Fibroblast of mammary gland (primary cell): Measurements from ENCODE around the gene MYO1G.
A peak's percentile ranks its signal among the peaks of the same experiment; 100 is the strongest.
"Not testable (repeated sequence)": the region's sequence is repeated elsewhere in the genome, so short reads cannot be mapped to it uniquely, and the experiment has no call there.

Experiments used
- DNase-seq: peaks from one replicate; pipeline ENCODE4 v3.0.0-alpha.2; 2010; ENCODE audit warnings: low read depth
- H3K4me3 ChIP-seq: 2 replicates; pipeline ENCODE4 v1.5.1; 2011; ENCODE audit warnings: low read depth, mild to moderate bottlenecking, low read length, moderate library complexity; ENCODE audit not compliant: control insufficient read depth
- TF ChIP-seq, protein P1 (sequence below): conservative IDR thresholded peaks from 2 replicates; pipeline ENCODE4 v1.5.1; 2011; ENCODE audit warnings: low read depth, low read length, inconsistent platforms; ENCODE audit not compliant: control insufficient read depth, insufficient read depth

The MYO1G gene

DNA sequence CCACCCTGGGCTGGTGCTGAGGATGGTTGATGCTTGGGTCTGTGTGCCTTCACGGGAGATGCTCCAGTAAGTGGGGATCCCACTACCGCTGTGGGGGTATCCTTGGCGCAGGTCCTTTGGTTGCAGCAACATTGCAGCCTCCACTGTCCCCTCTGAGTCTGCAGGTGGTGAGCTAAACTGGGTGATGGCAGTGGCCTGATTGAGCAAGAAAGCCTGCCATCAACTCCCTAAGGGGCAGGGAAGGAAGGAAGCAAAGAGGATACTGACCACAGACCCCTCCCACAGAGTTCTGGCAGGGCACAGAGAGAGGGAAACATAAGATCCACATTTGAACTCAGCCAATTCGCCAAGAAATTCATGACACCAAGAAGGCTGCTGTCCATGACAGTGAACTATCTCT lies 43.2 kb downstream of the MYO1G start:
- no peak for DNase-seq
- TF ChIP-seq, protein P1, sequence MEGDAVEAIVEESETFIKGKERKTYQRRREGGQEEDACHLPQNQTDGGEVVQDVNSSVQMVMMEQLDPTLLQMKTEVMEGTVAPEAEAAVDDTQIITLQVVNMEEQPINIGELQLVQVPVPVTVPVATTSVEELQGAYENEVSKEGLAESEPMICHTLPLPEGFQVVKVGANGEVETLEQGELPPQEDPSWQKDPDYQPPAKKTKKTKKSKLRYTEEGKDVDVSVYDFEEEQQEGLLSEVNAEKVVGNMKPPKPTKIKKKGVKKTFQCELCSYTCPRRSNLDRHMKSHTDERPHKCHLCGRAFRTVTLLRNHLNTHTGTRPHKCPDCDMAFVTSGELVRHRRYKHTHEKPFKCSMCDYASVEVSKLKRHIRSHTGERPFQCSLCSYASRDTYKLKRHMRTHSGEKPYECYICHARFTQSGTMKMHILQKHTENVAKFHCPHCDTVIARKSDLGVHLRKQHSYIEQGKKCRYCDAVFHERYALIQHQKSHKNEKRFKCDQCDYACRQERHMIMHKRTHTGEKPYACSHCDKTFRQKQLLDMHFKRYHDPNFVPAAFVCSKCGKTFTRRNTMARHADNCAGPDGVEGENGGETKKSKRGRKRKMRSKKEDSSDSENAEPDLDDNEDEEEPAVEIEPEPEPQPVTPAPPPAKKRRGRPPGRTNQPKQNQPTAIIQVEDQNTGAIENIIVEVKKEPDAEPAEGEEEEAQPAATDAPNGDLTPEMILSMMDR, result no peak
- H3K4me3 ChIP-seq, result no peak overlapping the region

DNA sequence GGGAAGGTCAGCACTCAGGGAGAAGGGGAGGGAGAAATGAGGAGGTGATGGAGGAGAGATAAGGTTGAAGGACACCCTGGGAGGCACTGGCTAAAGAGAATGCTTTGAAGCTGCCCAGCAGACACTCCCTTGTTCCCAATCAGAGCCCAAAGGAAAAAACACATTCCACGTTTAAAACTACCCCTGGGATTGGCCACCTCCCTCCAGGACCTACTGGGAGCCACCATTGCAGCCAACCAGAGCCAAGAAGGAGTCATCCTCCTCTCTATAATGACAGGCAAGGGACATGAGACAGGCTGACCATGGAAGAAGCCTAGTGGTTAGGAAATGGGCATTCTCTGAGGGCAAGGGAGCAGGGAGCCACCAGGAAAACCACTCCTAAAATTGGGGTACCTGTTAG lies 43.8 kb downstream of the MYO1G start:
- TF ChIP-seq, protein P1, result no peak
- no peak overlapping the region for H3K4me3 ChIP-seq
- no peak for DNase-seq

DNA sequence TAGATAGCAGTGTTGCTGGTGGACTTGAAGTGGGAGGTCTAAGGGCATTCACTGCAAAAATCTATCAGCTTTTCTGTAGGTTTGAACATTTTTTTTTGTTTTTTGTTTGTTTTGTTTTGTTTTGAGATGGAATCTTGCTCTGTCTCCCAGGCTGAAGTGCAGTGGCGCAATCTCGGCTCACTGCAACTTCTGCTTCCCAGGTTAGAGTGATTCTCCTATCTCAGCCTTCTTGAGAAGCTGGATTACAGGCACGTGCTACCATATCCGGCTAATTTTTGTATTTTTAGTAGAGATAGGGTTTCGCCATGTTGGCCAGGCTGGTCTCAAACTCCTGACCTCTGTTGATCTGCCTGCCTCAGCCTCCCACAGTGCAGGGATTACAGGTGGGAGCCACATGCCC lies 44.3 kb downstream of the MYO1G start:
- H3K4me3 ChIP-seq, DNase-seq: not testable (repeated sequence)

- DNase-seq, result no peak
- no peak overlapping the region for H3K4me3 ChIP-seq
- TF ChIP-seq, protein P1, result no peak
Measured at GRCh38 chr7:44930921-44931320, 47.9 kb downstream of the MYO1G start.

GRCh38 chr7:44922351-44922694 lies 56.5 kb downstream of the MYO1G start:
- no peak for DNase-seq
- H3K4me3 ChIP-seq, result no peak overlapping the region
- TF ChIP-seq, protein P1, result no peak

DNA sequence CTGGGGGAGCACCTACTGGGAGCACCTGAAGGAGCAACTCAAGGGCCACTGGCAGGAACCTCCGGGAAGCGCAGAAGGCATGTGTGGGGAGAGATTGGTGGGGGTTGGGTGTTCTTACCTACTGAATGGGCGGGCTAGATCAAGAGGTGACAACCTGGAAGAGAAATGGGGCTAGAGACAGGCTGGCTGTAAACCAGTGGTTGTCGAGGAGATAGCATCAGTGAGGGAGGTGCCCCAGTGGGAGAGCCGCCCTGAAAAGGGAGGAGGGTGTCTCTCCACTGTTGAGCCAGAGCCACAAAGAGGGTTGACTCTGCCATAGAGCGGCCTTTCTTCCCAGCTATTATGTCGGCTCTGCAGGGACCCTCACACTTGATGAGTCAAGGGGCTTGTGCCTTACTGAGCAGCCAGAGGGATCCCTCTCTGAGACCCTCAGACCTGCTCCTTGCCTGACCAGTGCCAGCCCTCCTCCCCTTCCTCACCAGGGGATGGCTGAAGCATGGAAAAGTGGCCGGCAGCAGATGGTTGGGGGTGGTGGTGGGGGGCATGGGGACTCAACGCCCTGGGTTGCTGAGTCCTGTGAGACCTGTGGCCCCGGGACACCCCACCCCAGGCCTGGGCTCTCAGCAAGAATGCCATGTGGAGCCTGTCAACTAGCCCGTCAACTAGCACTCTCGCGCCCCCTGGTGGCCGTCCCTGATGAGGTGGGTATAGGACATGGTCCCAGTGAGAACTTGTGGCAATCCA lies 57.0 kb downstream of the MYO1G start:
- TF ChIP-seq, protein P1, result peak; percentile 84
- H3K4me3 ChIP-seq, result no peak overlapping the region
- DNase-seq, result peak; percentile 71

DNA sequence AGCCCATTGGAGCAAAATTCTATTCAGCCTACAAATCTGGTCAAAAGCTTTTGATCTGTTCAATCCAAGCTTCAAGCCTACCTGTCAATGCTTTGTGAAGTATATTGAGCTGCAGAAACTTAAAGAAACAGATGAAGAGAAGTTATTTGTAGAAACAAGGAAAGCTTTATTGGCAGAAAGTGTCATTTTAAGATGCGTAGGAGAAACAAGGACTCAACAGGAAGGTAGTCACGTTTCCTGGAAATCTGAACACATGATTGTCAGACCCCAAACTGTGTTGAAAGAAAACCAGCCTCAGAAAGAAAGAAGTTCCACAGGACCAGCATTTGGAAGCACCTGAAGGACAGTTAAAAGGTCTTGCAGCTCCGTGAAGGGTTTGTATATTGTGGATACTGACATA lies 58.7 kb downstream of the MYO1G start:
- DNase-seq, result no peak
- TF ChIP-seq, protein P1, result no peak
- no peak overlapping the region for H3K4me3 ChIP-seq
